ENCODE data around the gene ARMC8. TPM values are rescaled to one million over a fixed set of nuclear protein-coding genes. Genes with fewer than 3 reads are reported as not detected.

ARMC8 gene
- total and polyA plus RNA-seq, 12 donors = 17.3 to 103 (median 42.5) TPM

GRCh38 chr3:138203938-138204337 lies 16.8 kb downstream of the ARMC8 start:
- Histone ChIP-seq H3K27me3 (no peaks in the 10 kb centered on the region), H3K4me3 (no peak overlapping the region), H3K9me3 (replicated peaks in 1 of 3) (no peaks in the 10 kb centered on the region), H3K36me3 (replicated peaks in 1 of 2) (no peaks in the 10 kb centered on the region), H3K4me1 (replicated peaks in 1 of 2) (peaks cover 0 to 8% of the 10 kb centered on the region in 2 donors), H3K27ac (no peak overlapping the region)
- TF ChIP-seq POLR2A (IDR thresholded peaks at IDR 0.05) = no peak
- TF ChIP-seq CTCF (IDR thresholded peaks at IDR 0.05) = no peak
- intact Hi-C loops (cut with DNase I) = no loop called here
- no peak for DNase-seq
- WGBS, 4 donors = 85 to 96% (median 91%) methylated on average over 4 of the region's 4 CpGs

- WGBS, 4 donors = 71 to 73% (median 72%) methylated on average over 5 of the region's 5 CpGs
Observed at GRCh38 chr3:138205527-138205926, 18.4 kb downstream of the ARMC8 start.

GRCh38 chr3:138206196-138206595 lies 19.1 kb downstream of the ARMC8 start:
- Histone ChIP-seq H3K4me1 (replicated peaks in 1 of 2) (peaks cover 0 to 3% of the 10 kb centered on the region in 2 donors), H3K27me3 (no peaks in the 10 kb centered on the region), H3K36me3 (replicated peaks in 1 of 2) (no peaks in the 10 kb centered on the region), H3K27ac (no peak overlapping the region), H3K9me3 (replicated peaks in 1 of 3) (no peaks in the 10 kb centered on the region), H3K4me3 (no peak overlapping the region)
- DNase-seq = no peak
- TF ChIP-seq CTCF (IDR thresholded peaks at IDR 0.05) (no peak), POLR2A (IDR thresholded peaks at IDR 0.05) (no peak)
- intact Hi-C loops (cut with DNase I) = no loop called here
- WGBS, 4 donors = 97 to 100% (median 98%) methylated on average over 2 of the region's 2 CpGs

More at GRCh38 chr3:138205527-138205926, 18.4 kb downstream of the ARMC8 start:
- intact Hi-C loops (cut with DNase I) = no loop called here
- DNase-seq = no peak
- no peak for TF ChIP-seq POLR2A (IDR thresholded peaks at IDR 0.05)
- no peak for TF ChIP-seq CTCF (IDR thresholded peaks at IDR 0.05)
- no peaks in the 10 kb centered on the region for H3K27me3 ChIP-seq
- no peaks in the 10 kb centered on the region for H3K36me3 ChIP-seq (replicated peaks in 1 of 2)
- no peak overlapping the region for H3K4me3 ChIP-seq
- H3K4me1 ChIP-seq (replicated peaks in 1 of 2) = no peaks in the 10 kb centered on the region
- no peaks in the 10 kb centered on the region for H3K9me3 ChIP-seq (replicated peaks in 1 of 3)
- H3K27ac ChIP-seq = no peak overlapping the region

GRCh38 chr3:138210528-138210927 lies 23.4 kb downstream of the ARMC8 start:
- peaks cover 0 to 4% of the 10 kb centered on the region in 2 donors for H3K4me1 ChIP-seq (replicated peaks in 1 of 2)
- 89 to 95% (median 91%) methylated on average over 3 of the region's 3 CpGs for WGBS, 4 donors
- no peak for TF ChIP-seq CTCF (IDR thresholded peaks at IDR 0.05)
- no peak for TF ChIP-seq POLR2A (IDR thresholded peaks at IDR 0.05)
- no peaks in the 10 kb centered on the region for H3K36me3 ChIP-seq (replicated peaks in 1 of 2)
- no peaks in the 10 kb centered on the region for H3K27me3 ChIP-seq
- intact Hi-C loops (cut with DNase I) = no loop called here
- no peak overlapping the region for H3K4me3 ChIP-seq
- H3K9me3 ChIP-seq (replicated peaks in 1 of 3) = no peaks in the 10 kb centered on the region
- no peak overlapping the region for H3K27ac ChIP-seq
- DNase-seq = no peak
